ENCODE results near the gene USO1.

Gene USO1

DNA sequence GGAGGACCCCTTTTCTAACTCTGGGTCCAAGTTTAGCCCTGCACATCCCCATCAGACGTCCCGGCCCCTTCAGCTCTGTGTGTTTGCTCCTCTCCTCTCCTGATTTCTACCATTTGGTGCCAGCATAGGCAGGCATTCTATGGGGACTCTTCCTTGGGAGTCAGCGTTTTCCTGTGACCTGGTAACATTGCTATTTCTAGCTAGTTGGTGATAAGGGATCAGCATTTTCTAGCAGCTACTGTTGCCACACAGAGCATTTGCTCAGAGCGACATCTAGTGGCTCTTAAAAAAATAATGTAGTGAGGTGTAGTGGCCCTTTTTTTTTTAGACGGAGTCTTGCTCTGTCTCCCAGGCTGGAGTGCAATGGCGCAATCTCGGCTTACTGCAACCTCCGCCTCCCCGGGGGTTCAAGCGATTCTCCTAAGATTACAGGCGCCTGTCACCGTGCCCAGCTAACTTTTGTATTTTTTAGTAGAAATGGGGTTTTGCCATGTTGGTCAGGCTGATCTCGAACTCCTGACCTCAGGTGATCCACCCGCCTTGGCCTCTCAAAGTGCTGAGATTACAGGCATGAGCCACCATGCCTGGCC is 123.9 kb downstream of the USO1 start:
- peak; percentile 79 for DNase-seq

DNA sequence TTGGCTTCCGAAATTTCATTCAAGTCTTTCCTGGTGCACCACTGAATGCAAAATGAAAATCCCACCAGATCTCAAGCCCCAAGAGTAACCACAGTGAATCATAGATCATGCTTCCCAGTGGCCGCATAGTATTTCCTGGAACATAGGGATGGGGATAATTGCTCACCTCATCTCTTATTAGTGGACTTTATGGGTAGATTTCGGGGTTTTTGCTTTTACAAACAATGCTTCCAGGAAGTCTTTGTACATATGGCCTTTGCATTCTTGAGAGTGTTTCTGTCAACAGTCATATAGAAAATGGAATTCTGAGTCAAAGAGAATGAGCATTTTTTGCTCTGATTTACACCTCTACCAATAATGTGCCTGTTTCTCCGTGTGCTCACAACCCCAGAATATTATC is 124.5 kb downstream of the USO1 start:
- peak; percentile 9 for DNase-seq

DNA sequence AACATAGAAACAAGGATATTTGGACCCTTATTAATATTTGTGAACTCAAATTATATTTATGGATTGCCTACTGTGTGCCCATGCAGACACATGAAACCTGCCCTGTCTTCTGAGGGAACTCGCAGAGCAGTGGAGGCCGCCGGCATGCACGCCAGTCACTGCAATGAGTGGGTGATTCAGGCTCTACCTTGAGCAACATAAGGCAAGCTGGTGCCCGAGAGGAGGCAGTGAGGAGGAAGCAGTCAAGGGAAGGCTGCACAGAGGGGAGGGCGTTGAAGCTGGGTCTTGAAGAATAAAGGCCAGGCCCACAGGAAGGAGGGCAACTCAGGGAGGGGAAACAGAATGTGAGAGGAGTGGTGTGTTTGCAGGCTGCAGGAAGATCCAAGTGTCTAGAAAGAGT is 125.1 kb downstream of the USO1 start:
- peak; percentile 73 for DNase-seq

DNA sequence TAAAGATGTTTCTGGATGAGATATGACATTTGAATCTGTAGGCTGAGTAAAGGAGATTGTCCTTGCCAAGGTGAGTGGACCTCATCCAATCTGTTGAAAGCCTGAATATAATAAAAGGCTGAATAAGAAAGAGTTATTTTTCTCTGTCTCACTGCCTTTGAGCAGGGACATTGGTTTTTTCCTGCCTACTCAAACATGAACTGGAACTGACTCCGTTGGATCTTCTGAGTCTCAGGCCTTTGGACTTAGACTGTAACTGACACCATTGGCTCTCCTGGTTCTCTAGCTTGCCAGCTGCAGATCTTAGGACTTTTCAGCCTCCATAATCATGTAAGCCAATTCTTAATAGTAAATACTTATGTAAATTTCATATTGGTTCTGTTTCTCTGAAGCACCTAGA is 134.3 kb downstream of the USO1 start:
- no peak for DNase-seq

DNA sequence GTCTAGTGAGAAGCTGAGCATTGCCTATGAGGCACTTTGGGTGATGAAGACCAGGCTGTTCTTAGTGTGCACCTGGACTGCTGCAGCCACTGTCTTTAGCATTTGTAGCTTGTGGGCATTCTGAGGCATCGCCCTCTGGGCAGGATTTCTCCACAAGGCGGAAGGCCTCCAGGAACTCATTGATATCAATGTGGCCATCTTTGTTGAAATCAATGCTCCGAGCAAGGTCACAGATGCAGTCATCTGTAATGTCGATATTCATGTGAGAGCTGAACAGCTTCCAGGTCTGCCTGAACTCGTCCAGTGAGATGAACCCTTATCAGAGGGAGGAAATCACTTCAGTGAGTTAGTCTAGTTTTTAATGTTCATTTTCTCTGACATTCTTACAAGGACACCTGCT is 136.2 kb downstream of the USO1 start:
- no peak for DNase-seq

All from inflammatory macrophage treated with lipopolysaccharide for 4 hours (primary cell).